HG02678 (cell line): Measurements from ENCODE around the gene KCND3.

Source experiments
- ATAC-seq: cut with Tn5 transposase; IDR thresholded peaks from one replicate; pipeline ENCODE4 v1.9.1; 2021; ENCODE audit warnings: mild to moderate bottlenecking, moderate library complexity; ENCODE audit not compliant: unreplicated experiment

The KCND3 gene

GRCh38 chr1:111961016-111961415 lies 28.5 kb downstream of the KCND3 start:
- ATAC-seq: no peak

- ATAC-seq: no peak
Observed at GRCh38 chr1:111959436-111959835, 30.0 kb downstream of the KCND3 start.

DNA sequence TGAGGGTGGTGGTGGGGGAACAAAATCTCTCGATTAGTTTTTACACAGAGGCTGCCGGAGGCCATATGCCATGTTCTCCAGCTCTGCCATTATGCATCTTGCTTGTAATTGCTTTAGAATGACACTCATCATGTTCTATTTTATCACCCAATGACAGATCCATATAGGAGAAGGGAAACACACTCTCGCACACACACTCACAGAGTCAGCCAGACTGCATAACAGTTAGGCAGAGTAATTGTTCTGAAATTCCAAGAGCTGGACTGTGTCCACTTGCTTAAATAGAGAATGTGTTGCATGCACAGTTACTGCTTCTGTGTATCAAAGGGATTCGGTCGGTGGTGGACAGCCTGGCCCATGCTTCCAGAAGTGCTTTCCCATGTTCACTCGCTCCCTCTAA lies 30.6 kb downstream of the KCND3 start:
- ATAC-seq: no peak

DNA sequence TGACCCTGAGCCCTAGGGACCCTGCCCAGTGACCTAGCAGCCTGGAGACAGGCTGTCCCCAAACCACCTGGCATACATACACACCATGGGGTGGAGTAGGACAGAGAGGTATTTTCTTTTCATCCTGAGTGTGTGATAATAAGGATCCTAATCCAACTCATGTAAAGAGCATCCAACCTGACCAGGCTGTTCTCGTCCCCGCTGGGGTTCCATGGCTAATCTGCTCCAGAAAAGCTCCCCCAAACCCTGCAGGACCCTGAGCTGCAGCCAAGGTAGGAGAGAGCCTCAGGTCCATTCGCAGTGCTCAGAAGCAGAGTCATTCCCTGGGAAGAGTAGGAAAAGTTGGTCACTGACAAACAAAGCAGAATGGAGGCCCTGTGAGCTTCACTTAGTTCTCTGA lies 31.4 kb downstream of the KCND3 start:
- ATAC-seq: no peak

DNA sequence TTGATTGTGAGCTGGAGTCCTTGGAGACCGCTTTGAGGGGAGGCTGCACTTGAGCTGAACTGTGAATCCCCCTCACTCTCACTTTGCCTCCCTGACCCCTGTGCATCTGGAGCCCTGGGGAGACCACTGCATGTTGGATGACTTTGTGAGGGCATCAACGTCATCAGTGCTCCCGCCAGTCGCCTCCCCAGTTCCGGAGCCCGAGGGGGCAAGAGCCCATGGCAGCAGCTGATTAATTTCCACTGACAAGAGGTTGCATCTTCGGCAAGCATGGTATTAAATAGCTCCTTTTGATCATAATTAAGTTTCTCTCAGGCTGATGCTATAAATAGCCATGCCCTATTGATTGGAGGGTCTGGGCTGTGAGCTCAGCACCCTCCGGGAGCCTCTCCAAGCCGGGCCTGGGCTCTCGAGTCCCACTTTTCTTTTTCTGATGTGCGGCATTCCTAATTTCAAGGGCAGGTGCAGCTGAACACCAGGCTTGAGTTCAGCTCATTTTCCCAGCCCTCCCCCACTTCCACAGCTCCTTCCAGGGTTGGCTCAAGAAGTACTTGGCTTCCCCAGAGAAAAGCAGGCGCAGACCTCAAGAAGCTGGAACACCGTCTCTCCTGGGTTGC lies 33.2 kb downstream of the KCND3 start:
- no peak for ATAC-seq

DNA sequence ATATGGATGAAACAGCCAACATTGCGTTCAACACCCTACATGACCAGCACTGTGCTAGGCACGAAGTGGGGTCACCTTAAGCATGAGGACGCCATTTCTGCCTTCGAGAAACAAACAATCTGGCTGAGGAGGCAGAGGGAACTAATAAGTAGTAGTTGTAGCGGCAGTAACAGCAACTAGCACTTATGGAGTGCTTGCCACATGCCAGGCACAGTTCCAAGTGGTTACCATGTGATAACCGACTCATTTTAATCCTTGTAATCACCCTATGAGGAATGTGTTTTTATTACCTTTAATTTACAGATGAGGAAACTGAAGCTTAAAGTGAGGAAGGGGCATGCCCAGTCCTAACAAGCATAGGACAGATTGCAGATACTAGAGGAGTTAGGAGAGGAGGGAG lies 33.7 kb downstream of the KCND3 start:
- ATAC-seq: no peak

DNA sequence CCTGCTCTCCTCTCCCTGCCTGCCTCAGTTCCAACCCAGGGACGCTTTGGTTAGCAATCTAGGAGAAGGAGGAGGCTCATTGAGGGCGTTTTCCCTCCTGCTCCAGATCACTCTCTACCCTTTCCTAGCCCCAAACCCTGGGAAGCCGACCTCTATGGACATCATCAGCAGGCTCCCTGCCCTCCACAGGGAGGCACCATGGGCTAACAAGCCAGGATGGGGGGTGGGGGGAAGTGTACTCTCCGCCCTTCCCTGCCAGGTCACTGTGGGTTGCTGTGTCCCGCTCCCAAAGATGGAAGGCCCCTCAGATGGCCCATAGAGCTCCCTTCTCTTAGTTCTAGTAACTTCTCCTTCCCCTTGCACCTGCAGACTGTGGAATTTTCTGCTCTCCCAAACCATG lies 35.7 kb downstream of the KCND3 start:
- ATAC-seq: no peak

- no peak for ATAC-seq
Observed at GRCh38 chr1:111952125-111952657, 37.3 kb downstream of the KCND3 start.

DNA sequence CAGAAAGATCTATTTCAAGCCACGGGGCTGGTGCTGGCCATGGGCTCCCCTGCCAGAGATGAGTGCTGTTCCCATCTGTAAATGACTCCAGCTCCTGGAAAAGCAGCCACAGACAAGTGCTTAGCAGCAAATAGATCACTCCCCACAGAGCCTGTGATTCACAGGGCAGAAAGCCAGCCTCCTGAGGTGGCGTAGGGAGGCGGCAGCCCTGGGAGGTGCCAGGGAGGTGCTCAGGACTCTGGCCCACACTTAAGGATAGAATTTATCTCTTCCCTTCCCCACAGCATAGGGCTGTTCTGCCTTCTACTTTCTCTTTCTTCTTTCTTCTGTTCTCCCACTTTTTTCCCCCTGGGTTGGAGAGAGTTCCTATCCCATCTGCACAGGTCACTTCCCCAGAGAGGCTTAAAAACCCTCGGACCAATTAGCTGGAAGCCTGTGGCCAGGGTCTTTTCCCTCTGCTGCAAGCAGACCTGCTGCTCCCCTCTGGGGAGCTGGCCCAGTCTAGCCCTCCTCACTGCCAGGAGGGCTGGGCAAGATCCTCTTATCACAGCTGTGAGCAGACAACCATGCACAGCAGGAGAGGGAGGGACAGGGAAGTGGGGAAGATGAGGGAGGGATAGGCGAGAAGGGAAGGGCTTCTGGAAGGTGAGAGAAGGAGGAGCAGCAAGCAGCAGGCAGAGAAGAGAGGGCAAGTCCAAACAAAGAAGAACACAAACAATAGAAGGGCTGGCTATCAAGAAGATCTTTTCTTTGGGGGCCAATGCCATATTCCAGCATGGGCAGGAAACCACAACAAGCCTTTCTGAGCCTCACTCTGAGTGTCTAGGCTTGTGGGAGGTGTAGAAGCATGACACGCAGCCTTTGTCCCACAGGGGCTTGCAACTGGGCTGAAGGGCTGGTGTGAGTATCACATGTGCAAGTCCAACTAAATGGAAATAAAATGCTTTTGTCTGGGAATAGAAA lies 41.0 kb downstream of the KCND3 start:
- no peak for ATAC-seq

DNA sequence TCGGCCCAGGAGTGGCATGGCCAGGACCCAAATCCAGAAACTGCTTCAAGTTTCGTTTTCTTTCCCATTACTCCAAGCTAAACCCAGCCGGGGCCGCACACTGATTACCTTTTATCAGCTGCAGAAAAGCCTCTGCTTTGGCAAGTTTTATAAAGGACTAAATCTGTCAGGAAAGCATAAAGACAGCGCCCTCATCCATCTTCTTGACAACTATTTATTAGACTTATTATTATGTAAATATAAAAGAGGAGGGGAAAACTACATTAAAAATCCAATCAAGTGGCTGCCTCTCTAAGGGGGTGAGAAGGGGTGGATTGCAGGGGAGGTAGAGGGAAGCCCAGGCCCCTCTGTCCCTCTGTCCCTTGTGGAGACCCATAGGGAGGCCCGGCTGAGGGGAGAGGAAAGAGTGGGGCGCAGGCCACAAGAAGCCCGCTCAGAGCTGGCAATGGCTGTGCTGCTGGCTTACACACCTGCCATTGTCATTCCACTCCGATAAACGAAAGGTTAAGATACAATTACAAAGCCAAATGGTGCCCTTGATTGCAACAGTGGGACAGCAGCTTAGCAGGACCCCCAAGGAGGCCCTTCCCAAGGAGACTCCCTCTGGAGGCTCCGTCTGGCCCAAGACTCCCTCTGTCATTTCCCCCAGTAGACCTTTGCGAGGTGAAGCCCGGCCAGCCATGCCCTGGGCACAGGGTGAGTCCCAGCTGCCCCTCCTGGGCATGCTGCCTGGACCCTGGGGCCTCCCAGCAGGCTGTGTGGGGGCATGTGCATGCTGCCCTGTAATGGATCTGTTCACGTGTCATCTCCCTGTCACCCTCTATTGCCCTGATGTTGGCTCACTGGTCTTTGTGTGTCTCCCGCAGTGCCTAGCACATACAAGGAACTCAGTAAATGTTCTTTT lies 45.4 kb downstream of the KCND3 start:
- ATAC-seq: no peak

DNA sequence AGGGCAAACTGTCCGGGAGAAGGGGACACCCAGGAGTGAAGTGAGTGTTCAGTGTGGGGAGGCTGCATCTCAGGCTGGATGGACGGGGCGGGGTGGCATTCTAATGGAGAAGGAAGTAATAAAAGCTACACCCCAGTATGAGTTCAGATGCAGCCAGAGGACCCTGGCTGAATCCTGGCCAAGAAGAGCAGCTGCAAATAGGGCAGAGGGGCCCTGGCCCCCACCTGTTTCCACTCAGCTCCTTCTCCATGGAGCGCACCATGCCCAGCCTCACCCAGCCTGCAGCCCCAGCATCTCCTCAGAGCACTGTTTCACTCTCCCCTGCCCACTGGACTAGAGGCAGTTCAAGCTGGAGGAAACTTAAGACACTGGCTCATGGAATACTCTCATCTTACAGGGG lies 46.4 kb downstream of the KCND3 start:
- ATAC-seq: no peak

DNA sequence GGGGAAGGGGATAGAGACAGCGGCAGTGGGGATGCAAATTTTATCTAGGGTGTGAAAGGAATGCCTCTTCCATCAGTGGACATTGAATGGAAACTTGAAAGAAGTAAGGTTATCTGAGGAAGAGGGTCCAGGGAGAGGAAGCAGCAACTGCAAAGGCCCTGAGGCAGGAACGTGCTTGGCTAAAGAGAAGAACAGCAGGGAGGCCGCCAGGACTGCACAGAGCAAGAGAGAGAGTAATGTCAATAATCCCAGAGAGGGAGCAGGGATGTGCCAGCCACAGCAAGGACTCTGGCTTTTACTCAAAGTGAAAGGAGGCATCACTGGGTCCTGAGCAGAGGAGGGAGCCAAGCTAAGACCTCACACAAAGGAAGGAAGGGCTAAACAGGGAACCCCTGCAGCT lies 50.9 kb downstream of the KCND3 start:
- ATAC-seq: no peak

GRCh38 chr1:111938123-111938522 lies 51.3 kb downstream of the KCND3 start:
- no peak for ATAC-seq

DNA sequence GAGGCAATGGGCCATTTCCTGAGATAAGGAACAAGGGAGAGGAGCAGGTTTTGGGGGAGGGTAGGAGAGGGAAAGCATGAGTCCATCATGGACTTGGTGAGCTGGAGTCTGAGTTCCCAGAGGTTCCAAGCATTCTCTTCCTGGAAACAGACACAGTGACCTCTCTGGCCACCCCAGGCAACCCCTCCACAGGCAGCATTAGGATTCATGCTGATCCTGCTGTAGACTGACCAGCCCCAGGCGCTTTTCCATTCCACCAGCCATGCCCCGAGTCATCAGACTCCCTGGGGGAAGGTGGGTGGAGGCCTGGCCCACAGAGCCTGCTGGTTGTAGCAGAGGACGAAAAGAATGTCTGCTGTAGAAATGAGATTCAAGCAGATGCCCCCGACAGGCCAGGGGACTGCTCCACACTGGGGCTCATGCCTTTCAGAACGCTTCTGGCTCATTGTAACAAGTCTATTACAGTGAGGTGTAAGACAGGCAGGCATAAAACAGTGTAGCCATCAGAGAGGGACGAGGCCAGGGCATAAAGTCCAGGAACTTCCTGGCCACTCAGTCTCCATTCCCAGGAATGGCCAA lies 52.2 kb downstream of the KCND3 start:
- no peak for ATAC-seq

GRCh38 chr1:111934106-111934852 lies 55.2 kb downstream of the KCND3 start:
- no peak for ATAC-seq

- no peak for ATAC-seq
Observed at GRCh38 chr1:111930356-111930755, 59.1 kb downstream of the KCND3 start.

DNA sequence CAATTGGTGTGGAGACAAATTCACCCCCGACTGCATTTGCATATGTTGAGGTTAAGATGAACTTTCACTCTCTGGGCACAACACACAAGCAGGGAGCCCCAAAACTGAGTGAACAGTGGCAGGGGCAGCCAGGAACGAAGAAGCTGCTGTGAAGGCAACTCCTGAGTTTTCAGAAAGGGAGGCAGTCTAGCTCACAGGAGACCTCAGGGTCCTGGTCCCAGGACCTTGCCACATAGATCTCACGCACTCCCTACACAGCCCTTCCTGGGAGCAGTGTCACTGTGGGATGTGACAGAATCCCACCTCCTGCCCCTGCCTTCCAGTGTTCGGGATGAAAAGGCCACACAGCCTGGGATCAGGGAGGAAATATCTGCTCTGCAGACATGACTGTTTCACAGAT lies 60.9 kb downstream of the KCND3 start:
- ATAC-seq: no peak

DNA sequence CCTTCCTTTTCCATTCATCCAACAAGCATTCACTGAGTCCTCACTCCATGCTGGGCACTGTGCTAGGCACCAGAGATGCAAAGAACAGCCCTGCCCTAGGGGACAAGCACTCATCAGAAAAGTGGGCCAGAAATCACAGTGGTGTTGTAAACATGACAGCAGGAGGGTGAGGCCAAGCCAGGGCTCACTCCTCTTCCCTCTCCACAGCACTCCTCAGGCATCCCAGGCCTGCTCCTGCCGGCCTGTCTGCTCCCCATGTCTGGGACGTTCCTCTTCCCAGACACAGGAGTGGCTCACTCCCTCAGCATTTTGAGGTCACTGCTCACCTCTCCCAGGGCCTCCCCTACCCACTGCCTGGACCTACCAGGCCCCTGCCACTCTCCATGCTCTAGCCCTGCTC lies 61.8 kb downstream of the KCND3 start:
- ATAC-seq: no peak

GRCh38 chr1:111924786-111925185 lies 64.7 kb downstream of the KCND3 start:
- no peak for ATAC-seq

- no peak for ATAC-seq
Observed at GRCh38 chr1:111923766-111924165, 65.7 kb downstream of the KCND3 start.
